H1 (cell line): ENCODE data around the gene VRK3. TPM values are rescaled to one million over a fixed set of nuclear protein-coding genes. Genes with fewer than 3 reads are reported as not detected.

ENCODE experiments used
- CTCF ChIA-PET: fragments of 300-600 bp; sonication (Branson Sonifier 250); formaldehyde crosslinking; loops from one replicate; lab custom pipeline; 2021; ENCODE audit not compliant: partially characterized antibody; lab: Charles Lee
- POLR2A ChIA-PET: fragments of 300-600 bp; sonication (Branson Sonifier 250); formaldehyde crosslinking; loops from one replicate; lab custom pipeline; 2021; ENCODE audit warnings: inconsistent platforms; ENCODE audit not compliant: partially characterized antibody; lab: Charles Lee
- DNase-seq, 2 experiments: peaks; one replicate each; pipeline versions ENCODE4 v3.0.0 to v3.0.0-alpha.2; 2010 to 2022; ENCODE audit warnings: low spot score in 2 of 2, low read depth in 1 of 2, mixed read lengths in 1 of 2
- FAIRE-seq: peaks from 2 replicates; lab custom pipeline; 2011; peaks lifted over from hg19 to GRCh38; lab: Jason Lieb, UNC
- H2AFZ ChIP-seq: 2 replicates; pipeline ENCODE4 v1.8.1; 2012; ENCODE audit warnings: low read length, inconsistent platforms
- H2AK5ac ChIP-seq: 2 replicates; pipeline ENCODE4 v1.6.1; 2013; ENCODE audit warnings: low read depth, low read length
- H2BK120ac ChIP-seq: replicated peaks from 2 replicates; pipeline ENCODE3; 2013; ENCODE audit warnings: low read depth, low read length, inconsistent platforms
- H2BK12ac ChIP-seq: 2 replicates; pipeline ENCODE4 v1.6.1; 2013; ENCODE audit warnings: low read depth, low read length
- H2BK15ac ChIP-seq: 2 replicates; pipeline ENCODE4 v1.6.1; 2013; ENCODE audit warnings: low read length
- H2BK20ac ChIP-seq: 2 replicates; pipeline ENCODE4 v1.6.1; 2013; ENCODE audit warnings: low read length
- H2BK5ac ChIP-seq: 2 replicates; pipeline ENCODE4 v1.6.1; 2013; ENCODE audit warnings: low read depth, low read length
- H3K14ac ChIP-seq: 2 replicates; pipeline ENCODE4 v1.6.1; 2013; ENCODE audit warnings: inconsistent platforms; ENCODE audit not compliant: insufficient read length
- H3K18ac ChIP-seq: 2 replicates; pipeline ENCODE4 v1.6.1; 2013; ENCODE audit warnings: low read length; ENCODE audit errors: extremely low read depth
- H3K23ac ChIP-seq: 2 replicates; pipeline ENCODE4 v1.6.1; 2013; ENCODE audit warnings: inconsistent platforms; ENCODE audit not compliant: insufficient read length
- H3K23me2 ChIP-seq: 2 replicates; pipeline ENCODE4 v1.6.1; 2013; ENCODE audit warnings: low read depth, low read length
- H3K27ac ChIP-seq: 2 replicates; pipeline ENCODE4 v1.6.1; 2011; ENCODE audit warnings: low read depth, low read length, inconsistent platforms
- H3K27me3 ChIP-seq, 4 experiments: replicated peaks in 1 of 4; 1 replicate in 1 of 4; 2 replicates in 3 of 4; pipeline versions ENCODE4 v1.6.1 to v1.8.1; 2011 to 2013; ENCODE audit warnings: low read length in 3 of 4, mild to moderate bottlenecking in 3 of 4, inconsistent platforms in 2 of 4, mixed read lengths in 2 of 4, moderate library complexity in 1 of 4; ENCODE audit not compliant: control insufficient read depth in 3 of 4, insufficient read depth in 3 of 4; ENCODE audit errors: extremely low read depth in 1 of 4
- H3K36me3 ChIP-seq, 4 experiments: 2 replicates each; pipeline versions ENCODE4 v1.6.1 to v1.8.1; 2011 to 2013; ENCODE audit warnings: mild to moderate bottlenecking in 4 of 4, low read length in 3 of 4, moderate library complexity in 2 of 4, control low read depth in 1 of 4, inconsistent platforms in 1 of 4; ENCODE audit not compliant: insufficient read depth in 4 of 4, control insufficient read depth in 2 of 4
- H3K4ac ChIP-seq: replicated peaks from 2 replicates; pipeline ENCODE3; 2013; ENCODE audit warnings: low read length, low read depth, mixed read lengths, inconsistent platforms; ENCODE audit not compliant: insufficient read length
- H3K4me1 ChIP-seq, 4 experiments: replicated peaks in 1 of 4; 1 replicate in 1 of 4; 2 replicates in 3 of 4; pipeline versions ENCODE4 v1.6.1 to v1.8.1; 2011 to 2013; ENCODE audit warnings: low read length in 3 of 4, inconsistent platforms in 2 of 4, mixed read lengths in 1 of 4; ENCODE audit not compliant: insufficient read depth in 4 of 4, control insufficient read depth in 3 of 4
- H3K4me2 ChIP-seq, 2 experiments: 2 replicates each; pipeline versions ENCODE4 v1.6.1 to v1.8.1; 2011 to 2013; ENCODE audit warnings: low read depth in 2 of 2, low read length in 2 of 2, control low read depth in 1 of 2, inconsistent platforms in 1 of 2, mild to moderate bottlenecking in 1 of 2; ENCODE audit not compliant: insufficient read depth in 1 of 2
- H3K4me3 ChIP-seq, 4 experiments: fragments of 200-600, 300-600 bp in 1 of 4; sonication (generic), shearing (Covaris generic), sonication (Bioruptor Twin) in 1 of 4; 2 replicates each; pipeline versions ENCODE4 v1.5.1 to v1.8.1; 2011 to 2016; ENCODE audit warnings: low read length in 4 of 4, low read depth in 3 of 4, control low read depth in 2 of 4, inconsistent platforms in 2 of 4, mild to moderate bottlenecking in 2 of 4, mixed read lengths in 1 of 4, moderate library complexity in 1 of 4; ENCODE audit not compliant: insufficient read depth in 2 of 4; ENCODE audit errors: extremely low read depth in 1 of 4
- H3K56ac ChIP-seq: replicated peaks from 2 replicates; pipeline ENCODE3; 2013; ENCODE audit warnings: low read depth, mild to moderate bottlenecking, mixed read lengths, low read length, inconsistent platforms; ENCODE audit not compliant: insufficient read length
- H3K79me1 ChIP-seq: 2 replicates; pipeline ENCODE4 v1.6.1; 2013; ENCODE audit warnings: low read depth, low read length, control low read depth
- H3K79me2 ChIP-seq, 2 experiments: 2 replicates each; pipeline versions ENCODE4 v1.6.1 to v1.8.1; 2012 to 2013; ENCODE audit warnings: low read length in 2 of 2, mild to moderate bottlenecking in 2 of 2, inconsistent platforms in 1 of 2; ENCODE audit not compliant: insufficient read depth in 2 of 2, control insufficient read depth in 1 of 2
- H3K9ac ChIP-seq, 4 experiments: replicated peaks in 1 of 4; 1 replicate in 1 of 4; 2 replicates in 3 of 4; pipeline versions ENCODE4 v1.6.1 to v1.8.1; 2011 to 2013; ENCODE audit warnings: low read depth in 3 of 4, low read length in 3 of 4, control low read depth in 2 of 4, mild to moderate bottlenecking in 2 of 4, moderate library complexity in 2 of 4, inconsistent platforms in 1 of 4; ENCODE audit errors: extremely low read depth in 1 of 4
- H3K9me3 ChIP-seq, 2 experiments: 2 replicates each; pipeline versions ENCODE4 v1.6.1 to v1.8.1; 2012 to 2013; ENCODE audit warnings: mild to moderate bottlenecking in 2 of 2, moderate library complexity in 2 of 2, control low read depth in 1 of 2, inconsistent platforms in 1 of 2, low read depth in 1 of 2, low read length in 1 of 2, mixed read lengths in 1 of 2; ENCODE audit not compliant: insufficient read depth in 2 of 2
- H4K20me1 ChIP-seq, 2 experiments: replicated peaks in 1 of 2; 2 replicates each; pipeline versions ENCODE3 to v1.8.1; 2011 to 2013; ENCODE audit warnings: inconsistent platforms in 2 of 2, low read length in 2 of 2, mild to moderate bottlenecking in 1 of 2; ENCODE audit not compliant: insufficient read depth in 2 of 2, control insufficient read depth in 1 of 2
- H4K5ac ChIP-seq: 2 replicates; pipeline ENCODE4 v1.6.1; 2013; ENCODE audit warnings: low read length, low read depth, mixed read lengths, inconsistent platforms; ENCODE audit not compliant: insufficient read length
- H4K8ac ChIP-seq: 2 replicates; pipeline ENCODE4 v1.8.0; 2013; ENCODE audit warnings: mild to moderate bottlenecking, moderate library complexity, low read length, inconsistent platforms; ENCODE audit not compliant: insufficient read depth; ENCODE audit errors: extremely low read depth
- H4K91ac ChIP-seq: replicated peaks from 2 replicates; pipeline ENCODE3; 2013; ENCODE audit warnings: low read length, mixed read lengths, inconsistent platforms; ENCODE audit not compliant: insufficient read length
- ATF2 ChIP-seq: IDR thresholded peaks from 2 replicates; pipeline ENCODE4 v1.6.1; 2012; ENCODE audit warnings: low read length, inconsistent platforms
- BACH1 ChIP-seq: IDR thresholded peaks from 2 replicates; pipeline ENCODE4 v1.6.1; 2012; ENCODE audit warnings: low read length, improper control_type of control experiment
- BCL11A ChIP-seq, 2 experiments: IDR thresholded peaks; one replicate each; pipeline ENCODE4 v1.6.1; 2011; ENCODE audit warnings: low read depth in 2 of 2, low read length in 2 of 2, mild to moderate bottlenecking in 2 of 2
- CTBP2 ChIP-seq: IDR thresholded peaks from 2 replicates; pipeline ENCODE4 v1.7.0; 2011; ENCODE audit warnings: borderline replicate concordance, mild to moderate bottlenecking, moderate library complexity, mixed read lengths, low read length; ENCODE audit not compliant: insufficient read depth, insufficient read length
- HDAC6 ChIP-seq: IDR thresholded peaks from one replicate; pipeline ENCODE4 v1.7.1; 2012; ENCODE audit warnings: low read depth, mild to moderate bottlenecking, inconsistent platforms, low read length, moderate library complexity
- RAD21 ChIP-seq, 2 experiments: IDR thresholded peaks in 1 of 2; conservative IDR thresholded peaks in 1 of 2; 2 replicates each; pipeline ENCODE4 v1.6.1; 2011; ENCODE audit warnings: low read depth in 2 of 2, low read length in 2 of 2, improper control_type of control experiment in 1 of 2, inconsistent platforms in 1 of 2, mild to moderate bottlenecking in 1 of 2, moderate library complexity in 1 of 2
- SIN3A ChIP-seq, 2 experiments: IDR thresholded peaks in 1 of 2; conservative IDR thresholded peaks in 1 of 2; 2 replicates each; pipeline ENCODE4 v1.6.1; 2011 to 2012; ENCODE audit warnings: low read length in 2 of 2, improper control_type of control experiment in 1 of 2, low read depth in 1 of 2, mild to moderate bottlenecking in 1 of 2
- SIX5 ChIP-seq: IDR thresholded peaks from 2 replicates; pipeline ENCODE4 v1.6.1; 2011; ENCODE audit warnings: mild to moderate bottlenecking, low read depth, low read length
- SP2 ChIP-seq: IDR thresholded peaks from 2 replicates; pipeline ENCODE4 v1.6.1; 2012; ENCODE audit warnings: mild to moderate bottlenecking, low read length, inconsistent platforms
- TCF12 ChIP-seq: IDR thresholded peaks from 2 replicates; pipeline ENCODE4 v1.6.1; 2011; ENCODE audit warnings: low read depth, mild to moderate bottlenecking, low read length
- TEAD4 ChIP-seq: IDR thresholded peaks from 2 replicates; pipeline ENCODE4 v1.6.1; 2012; ENCODE audit warnings: low read depth, low read length, inconsistent platforms, mixed read lengths
- YY1 ChIP-seq: IDR thresholded peaks from 2 replicates; pipeline ENCODE4 v1.6.1; 2011; ENCODE audit warnings: low read depth, mild to moderate bottlenecking, low read length
- WGBS, 2 experiments: shearing (Covaris generic) in 1 of 2; methylation state at CpG; one replicate each; pipeline versions ENCODE4 v1.1.6 to v1.1.7; 2013 to 2015; ENCODE audit warnings: low lambda C conversion rate in 2 of 2, mixed read lengths in 2 of 2, inconsistent platforms in 1 of 2, low coverage in 1 of 2, missing lambda C conversion rate in 1 of 2; ENCODE audit not compliant: insufficient replicate concordance in 2 of 2, insufficient coverage in 1 of 2, insufficient read length in 1 of 2; ENCODE audit errors: extremely low coverage in 1 of 2, missing lambda C conversion rate in 1 of 2; 5-methylcytosine and 5-hydroxymethylcytosine counted together
- polyA plus RNA-seq, 7 experiments: library from polyadenylated mRNA; depleted of rRNA in 3 of 7; stranded (reverse) in 5 of 7; unstranded in 2 of 7; fragments of >200 nt in 5 of 7; fragments of 200-250 nt in 2 of 7; gene quantifications; 1 replicate in 5 of 7; 2 replicates in 1 of 7; 4 replicates in 1 of 7; pipeline versions ENCODE4 v1.2.1 to v1.2.3, GENCODE V29; 2011 to 2013; ENCODE audit warnings: missing spikeins in 2 of 7, mixed read lengths in 2 of 7
- total RNA-seq: library from RNA; stranded (reverse); fragmentation: NEBNext Ultra II Directional; extraction: Animal tissue kit (Norgen Biotek cat#: 25700); gene quantifications from 2 replicates; pipeline ENCODE4 v1.2.1, GENCODE V29; 2021

VRK3 gene
- total and polyA plus RNA-seq, 2 of the 8 experiments (the other 6 are each of a cell fraction or from before 2014, with no cell fraction given): 21.3 to 36.1 TPM

GRCh38 chr19:50001775-50002174 lies 23.4 kb downstream of the VRK3 start:
- POLR2A ChIA-PET: interaction anchor here (1.1 to 1.2 kb wide), 2 partner anchors 14 to 16 kb away, joined by 3 read pairs; no protein-coding TSS in a partner anchor
- Histone ChIP-seq H3K18ac (no peak overlapping the region), H2BK5ac (no peak overlapping the region; the same call in 1 of the 2 replicates), H2BK12ac (no peak overlapping the region), H3K4ac (no peak overlapping the region), H4K5ac (no peak overlapping the region), H3K27me3 (no peaks in the 10 kb centered on the region), H2BK20ac (no peak overlapping the region), H3K9me3 (no peaks in the 10 kb centered on the region), H4K20me1 (peaks cover 0 to 4% of the 10 kb centered on the region in 2 experiments), H2AK5ac (no peak overlapping the region), H3K56ac (no peak overlapping the region), H4K91ac (no peak overlapping the region), H3K14ac (no peak overlapping the region), H3K23me2 (no peaks in the 10 kb centered on the region), H3K4me2 (no peak overlapping the region), H4K8ac (no peak overlapping the region), H3K4me3 (no peak overlapping the region), H3K23ac (no peak overlapping the region), H3K36me3 (peaks cover 0 to 7% (median 3%) of the 10 kb centered on the region in 4 experiments; a peak in 3 of 8 replicates), H2BK15ac (no peak overlapping the region), H2AFZ (no peak overlapping the region), H2BK120ac (no peak overlapping the region), H3K27ac (no peak overlapping the region), H3K79me2 (no peaks in the 10 kb centered on the region), H3K79me1 (no peaks in the 10 kb centered on the region), H3K9ac (no peak overlapping the region), H3K4me1 (no peaks in the 10 kb centered on the region)
- DNase-seq: no peak
- FAIRE-seq: no peak
- 87% methylated on average over 8 of the region's 8 CpGs; no CpG with 5 or more reads in 1 of the 2 experiments for WGBS, 2 experiments
- CTCF ChIA-PET: interaction anchor here (1.1 to 3.1 kb wide), 6 partner anchors 11 to 65 kb away, joined by 3 to 16 read pairs (median 4); no protein-coding TSS in a partner anchor
- TF ChIP-seq SP2: no peak
- TF ChIP-seq YY1: no peak
- TF ChIP-seq TCF12: no peak
- no peak for TF ChIP-seq HDAC6
- TF ChIP-seq SIX5: no peak
- TF ChIP-seq RAD21 (IDR thresholded peaks at IDR 0.05 in 1 of 2, conservative IDR thresholded peaks at IDR 0.05 in 1 of 2; ENCODE audit: low read depth in 2 of 2, low read length in 2 of 2): no peak
- no peak for TF ChIP-seq SIN3A (conservative IDR thresholded peaks at IDR 0.05 in 1 of 2, IDR thresholded peaks at IDR 0.05 in 1 of 2; ENCODE audit: low read depth in 1 of 2, low read length in 2 of 2)
- TF ChIP-seq BCL11A (IDR thresholded peaks at IDR 0.05; ENCODE audit: low read depth in 2 of 2, low read length in 2 of 2): no peak
- no peak for TF ChIP-seq ATF2
- no peak for TF ChIP-seq BACH1
- TF ChIP-seq CTBP2: no peak
- TF ChIP-seq TEAD4: no peak
